Kidney epithelial cell (primary cell): ENCODE measurements around the gene CDC23. TPM values are rescaled to one million over a fixed set of nuclear protein-coding genes. Genes with fewer than 3 reads are reported as not detected.

Source experiments
- DNase-seq: peaks from one replicate; pipeline ENCODE4 v3.0.0-alpha.2; 2010; ENCODE audit warnings: low read depth
- H3K27me3 ChIP-seq: 2 replicates; pipeline ENCODE4 v1.6.0; 2011; ENCODE audit warnings: low read length; ENCODE audit not compliant: control insufficient read depth, insufficient read depth
- H3K36me3 ChIP-seq: 2 replicates; pipeline ENCODE4 v1.5.1; 2011; ENCODE audit warnings: low read length; ENCODE audit not compliant: control insufficient read depth, insufficient read depth
- H3K4me3 ChIP-seq: 2 replicates; pipeline ENCODE4 v1.5.1; 2011; ENCODE audit warnings: low read depth, mild to moderate bottlenecking, control low read depth, low read length
- CTCF ChIP-seq: IDR thresholded peaks from 2 replicates; pipeline ENCODE4 v1.5.1; 2011; ENCODE audit warnings: mild to moderate bottlenecking, moderate library complexity, low read length, control low read depth, inconsistent platforms; ENCODE audit not compliant: insufficient read depth, poor library complexity, severe bottlenecking
- total RNA-seq: library from RNA; depleted of rRNA; stranded (reverse); fragments of >200 nt; gene quantifications from 2 replicates; pipeline ENCODE4 v1.2.3, GENCODE V29; 2015

Gene CDC23
- total RNA-seq, 1 donor from 2014 or later = 23.8 TPM

DNA sequence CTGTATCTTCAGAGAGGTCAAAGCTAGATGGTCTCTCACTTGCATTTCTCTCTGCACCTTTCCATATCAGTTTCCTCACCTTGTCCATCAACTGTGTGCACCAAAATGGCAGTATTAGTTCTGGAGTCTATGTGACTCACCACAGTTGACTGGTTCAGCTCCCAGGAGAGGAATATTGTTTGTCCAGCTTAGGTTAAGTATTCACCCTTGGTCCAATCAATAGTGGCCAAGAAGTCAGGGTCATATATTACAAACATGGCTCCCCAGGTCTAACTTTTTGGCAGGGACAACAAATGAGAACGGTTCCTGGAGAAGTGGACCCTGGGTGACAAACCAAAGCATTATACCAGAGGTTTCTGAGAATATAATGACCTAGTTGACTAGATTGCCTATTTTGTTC, 24.9 kb upstream of the CDC23 start:
- Histone ChIP-seq H3K27me3 (peaks cover 19% of the 10 kb centered on the region), H3K4me3 (no peak overlapping the region), H3K36me3 (no peaks in the 10 kb centered on the region)
- TF ChIP-seq CTCF = no peak
- DNase-seq = no peak

GRCh38 chr5:138234651-138235050, 21.5 kb upstream of the CDC23 start:
- H3K4me3 ChIP-seq = no peak overlapping the region
- no peaks in the 10 kb centered on the region for H3K27me3 ChIP-seq
- no peak for DNase-seq
- H3K36me3 ChIP-seq = no peaks in the 10 kb centered on the region
- TF ChIP-seq CTCF = no peak

DNA sequence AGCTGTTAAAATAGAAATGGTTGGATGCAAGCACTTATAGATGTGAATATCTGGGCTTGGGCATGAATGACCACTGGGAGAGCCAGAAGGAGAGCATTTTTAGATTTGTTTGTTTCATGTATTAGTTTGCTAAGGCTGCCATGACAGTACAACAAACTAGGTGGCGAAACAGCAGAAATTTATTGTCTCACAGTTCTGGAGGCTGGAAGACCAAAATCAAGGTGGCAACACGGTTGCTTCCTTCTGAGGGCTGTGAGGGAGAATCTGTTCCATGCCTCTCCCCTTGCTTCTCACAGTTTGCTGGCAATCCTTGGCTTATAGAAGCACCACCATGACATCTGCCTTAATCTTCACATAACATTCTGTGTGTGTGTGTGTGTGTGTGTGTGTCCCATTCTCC, 20.2 kb upstream of the CDC23 start:
- no peak overlapping the region for H3K4me3 ChIP-seq
- no peak for TF ChIP-seq CTCF
- no peaks in the 10 kb centered on the region for H3K36me3 ChIP-seq
- no peak for DNase-seq
- no peaks in the 10 kb centered on the region for H3K27me3 ChIP-seq

DNA sequence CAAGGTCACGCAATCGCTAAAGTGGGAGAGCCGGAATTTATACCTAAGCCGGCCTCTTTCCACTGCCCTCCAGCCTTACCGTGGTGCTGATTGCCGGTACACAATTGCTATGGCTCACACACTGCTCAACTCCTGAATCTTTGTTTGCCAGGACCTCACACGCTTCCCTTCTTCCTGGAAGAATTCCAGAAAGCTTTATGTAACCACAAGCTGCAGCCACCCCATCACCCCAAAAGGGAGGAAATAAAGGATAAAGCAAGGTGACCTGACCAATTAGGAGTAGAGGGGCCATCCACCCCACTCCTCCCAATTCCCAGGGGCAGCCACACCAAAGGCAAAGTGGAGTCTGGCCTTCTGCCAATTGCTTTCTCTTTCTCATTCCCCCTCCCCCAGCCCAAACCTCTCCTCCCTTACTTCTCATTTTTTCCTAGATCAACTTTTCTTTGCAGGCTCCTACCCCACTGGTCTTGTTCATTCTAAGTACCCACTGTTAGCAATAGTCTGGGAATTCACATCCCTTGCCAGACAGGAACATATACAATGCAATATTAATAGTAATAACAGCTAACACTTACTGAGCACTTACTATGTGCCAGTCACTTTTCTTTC, 18.0 kb upstream of the CDC23 start:
- no peaks in the 10 kb centered on the region for H3K36me3 ChIP-seq
- no peak overlapping the region for H3K4me3 ChIP-seq
- no peak for TF ChIP-seq CTCF
- no peak for DNase-seq
- H3K27me3 ChIP-seq = no peaks in the 10 kb centered on the region

DNA sequence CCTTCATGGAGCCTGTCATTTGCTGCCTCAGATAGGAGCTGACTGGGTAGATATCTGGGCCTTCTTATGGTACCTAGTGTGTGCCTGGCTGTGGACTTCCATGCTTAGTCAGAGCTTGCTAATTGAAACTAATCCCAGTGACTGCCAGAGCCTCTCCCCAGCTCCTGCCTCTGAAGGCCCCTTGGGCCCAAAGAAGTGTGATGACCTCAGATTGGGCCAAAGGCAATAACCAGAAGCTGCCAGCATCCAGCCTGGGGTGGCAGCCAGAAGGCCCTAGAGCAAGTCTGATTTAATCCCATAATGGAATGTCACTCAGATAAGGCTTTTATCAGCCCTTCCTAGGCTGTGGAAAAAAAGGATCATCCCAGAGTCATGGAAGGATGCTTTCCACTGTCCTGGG, 17.1 kb upstream of the CDC23 start:
- DNase-seq = no peak
- no peak for TF ChIP-seq CTCF
- H3K4me3 ChIP-seq = no peak overlapping the region
- no peaks in the 10 kb centered on the region for H3K36me3 ChIP-seq
- H3K27me3 ChIP-seq = no peaks in the 10 kb centered on the region

GRCh38 chr5:138229387-138229786, 16.3 kb upstream of the CDC23 start:
- no peaks in the 10 kb centered on the region for H3K27me3 ChIP-seq
- H3K4me3 ChIP-seq = no peak overlapping the region
- no peaks in the 10 kb centered on the region for H3K36me3 ChIP-seq
- DNase-seq = no peak
- TF ChIP-seq CTCF = no peak
